ENCODE results near the gene MMP10.

The MMP10 gene

GRCh38 chr11:102727890-102728289, 52.5 kb downstream of the MMP10 start:
- H3K27me3 ChIP-seq (ENCODE audit: low read depth, low read length), result no peaks in the 10 kb centered on the region
- no peak overlapping the region for H3K27ac ChIP-seq (ENCODE audit: low read length)
- H3K36me3 ChIP-seq (replicated peaks; ENCODE audit: low read depth, low read length), result no peaks in the 10 kb centered on the region
- no peaks in the 10 kb centered on the region for H3K4me1 ChIP-seq (ENCODE audit: low read length)
- H2AFZ ChIP-seq (ENCODE audit: low read depth, low read length), result no peak overlapping the region
- H3K4me2 ChIP-seq (ENCODE audit: low read length), result no peak overlapping the region
- no peaks in the 10 kb centered on the region for H3K79me2 ChIP-seq (ENCODE audit: low read length)
- no peaks in the 10 kb centered on the region for H3K9me3 ChIP-seq (ENCODE audit: insufficient read depth, low read length)
- H3K9ac ChIP-seq (ENCODE audit: low read length), result no peak overlapping the region
- TF ChIP-seq CTCF (IDR thresholded peaks at IDR 0.05; ENCODE audit: low read depth, low read length), result no peak
- no peak for TF ChIP-seq EZH2phosphoT487 (IDR thresholded peaks at IDR 0.05; ENCODE audit: low read depth)
- no peak overlapping the region for H3K4me3 ChIP-seq (ENCODE audit: low read length)
- H4K20me1 ChIP-seq (ENCODE audit: insufficient read depth, low read length), result no peaks in the 10 kb centered on the region

- Histone ChIP-seq H2AFZ (ENCODE audit: low read depth, low read length) (no peak within 1 kb of the TSS), H3K79me2 (ENCODE audit: low read length) (no peaks in the 10 kb centered on the region), H3K36me3 (replicated peaks; ENCODE audit: low read depth, low read length) (no peaks in the 10 kb centered on the region), H3K9ac (ENCODE audit: low read length) (no peak within 1 kb of the TSS), H3K9me3 (ENCODE audit: insufficient read depth, low read length) (no peaks in the 10 kb centered on the region), H3K4me1 (ENCODE audit: low read length) (no peaks in the 10 kb centered on the region), H3K4me3 (ENCODE audit: low read length) (no peak within 1 kb of the TSS), H3K27me3 (ENCODE audit: low read depth, low read length) (no peaks in the 10 kb centered on the region), H4K20me1 (ENCODE audit: insufficient read depth, low read length) (no peaks in the 10 kb centered on the region), H3K27ac (ENCODE audit: low read length) (no peak within 1 kb of the TSS), H3K4me2 (ENCODE audit: low read length) (no peak within 1 kb of the TSS)
- TF ChIP-seq CTCF (IDR thresholded peaks at IDR 0.05; ENCODE audit: low read depth, low read length), result no peak
- no peak for TF ChIP-seq EZH2phosphoT487 (IDR thresholded peaks at IDR 0.05; ENCODE audit: low read depth)
Observed at GRCh38 chr11:102724904-102725500, 55.4 kb downstream of the MMP10 start, which contains the start of gene MMP8. MMP8 (minus strand) TSS chr11:102724954; CDS start chr11:102724855, 99 bp downstream.

- H3K9me3 ChIP-seq (ENCODE audit: insufficient read depth, low read length), result no peaks in the 10 kb centered on the region
- H4K20me1 ChIP-seq (ENCODE audit: insufficient read depth, low read length), result no peaks in the 10 kb centered on the region
- no peak overlapping the region for H3K4me3 ChIP-seq (ENCODE audit: low read length)
- no peak overlapping the region for H3K27ac ChIP-seq (ENCODE audit: low read length)
- no peak overlapping the region for H2AFZ ChIP-seq (ENCODE audit: low read depth, low read length)
- H3K4me1 ChIP-seq (ENCODE audit: low read length), result no peaks in the 10 kb centered on the region
- H3K4me2 ChIP-seq (ENCODE audit: low read length), result no peak overlapping the region
- no peak for TF ChIP-seq CTCF (IDR thresholded peaks at IDR 0.05; ENCODE audit: low read depth, low read length)
- no peak for TF ChIP-seq EZH2phosphoT487 (IDR thresholded peaks at IDR 0.05; ENCODE audit: low read depth)
- H3K79me2 ChIP-seq (ENCODE audit: low read length), result no peaks in the 10 kb centered on the region
- H3K27me3 ChIP-seq (ENCODE audit: low read depth, low read length), result no peaks in the 10 kb centered on the region
- no peak overlapping the region for H3K9ac ChIP-seq (ENCODE audit: low read length)
- H3K36me3 ChIP-seq (replicated peaks; ENCODE audit: low read depth, low read length), result no peaks in the 10 kb centered on the region
Observed at GRCh38 chr11:102722821-102723220, 57.6 kb downstream of the MMP10 start.

Measured in OCI-LY3 (cell line).